HG02852 (cell line): ENCODE results near the gene RASSF4.

ENCODE experiments used
- ATAC-seq: cut with Tn5 transposase; IDR thresholded peaks from one replicate; pipeline ENCODE4 v1.9.1; 2021; ENCODE audit warnings: mild to moderate bottlenecking, moderate library complexity; ENCODE audit not compliant: unreplicated experiment

Gene RASSF4

DNA sequence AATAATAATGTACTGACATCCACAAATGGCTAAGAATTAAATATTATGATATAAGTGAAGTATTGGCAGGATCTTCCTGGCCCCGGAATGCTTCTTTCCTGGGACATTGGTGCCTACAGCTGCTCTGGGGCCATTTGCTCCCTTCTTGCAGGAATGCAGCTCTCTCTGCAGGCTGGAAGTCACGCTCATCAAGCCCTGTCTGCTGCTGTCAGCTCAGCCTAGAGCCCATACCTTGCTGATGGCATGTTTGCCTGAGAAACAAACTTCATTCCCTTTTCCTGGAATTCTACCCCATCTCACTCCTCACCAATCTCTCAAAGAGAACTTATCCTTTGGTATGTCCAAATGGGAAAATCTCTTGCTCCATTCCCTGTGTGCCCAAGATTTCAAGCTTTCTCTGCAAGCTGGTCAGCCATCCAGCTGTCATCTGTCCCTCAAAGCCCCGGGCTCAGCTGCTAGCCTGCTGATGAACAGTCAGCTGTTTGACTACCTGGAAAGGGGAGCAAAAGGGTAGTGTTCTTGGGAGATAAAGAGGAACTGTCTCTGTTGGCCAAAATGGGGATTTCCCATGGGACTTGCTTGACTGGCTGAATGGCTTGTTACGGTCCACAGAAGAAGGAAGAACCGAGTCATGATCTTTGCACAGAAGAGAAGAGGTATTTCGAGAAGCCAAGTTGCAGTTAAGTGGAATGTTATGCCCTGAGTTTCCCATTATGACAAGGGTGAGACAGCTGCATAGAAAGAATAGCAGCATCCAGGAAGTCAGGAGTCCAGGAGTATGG is 12.0 kb upstream of the RASSF4 start:
- peak; percentile 71 for ATAC-seq

DNA sequence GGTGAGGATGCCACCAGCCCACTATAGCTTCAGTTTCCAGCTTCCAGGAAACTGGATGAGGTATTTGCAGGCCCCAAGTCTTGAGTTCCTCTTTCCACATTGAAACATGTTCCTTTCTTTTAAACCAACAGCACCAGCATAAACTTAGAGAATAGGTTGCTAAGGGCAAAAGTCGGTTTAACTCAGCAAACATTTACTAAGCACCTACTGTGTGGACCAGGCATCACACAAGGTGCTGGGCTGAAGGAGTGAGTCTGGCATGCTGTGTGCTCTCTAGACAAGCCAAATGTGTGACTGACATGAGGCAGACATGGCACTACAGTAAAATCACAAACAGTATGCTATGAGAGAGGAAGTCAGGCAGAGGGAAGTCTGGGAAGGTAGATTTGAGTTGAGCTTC is 11.0 kb upstream of the RASSF4 start:
- no peak for ATAC-seq

DNA sequence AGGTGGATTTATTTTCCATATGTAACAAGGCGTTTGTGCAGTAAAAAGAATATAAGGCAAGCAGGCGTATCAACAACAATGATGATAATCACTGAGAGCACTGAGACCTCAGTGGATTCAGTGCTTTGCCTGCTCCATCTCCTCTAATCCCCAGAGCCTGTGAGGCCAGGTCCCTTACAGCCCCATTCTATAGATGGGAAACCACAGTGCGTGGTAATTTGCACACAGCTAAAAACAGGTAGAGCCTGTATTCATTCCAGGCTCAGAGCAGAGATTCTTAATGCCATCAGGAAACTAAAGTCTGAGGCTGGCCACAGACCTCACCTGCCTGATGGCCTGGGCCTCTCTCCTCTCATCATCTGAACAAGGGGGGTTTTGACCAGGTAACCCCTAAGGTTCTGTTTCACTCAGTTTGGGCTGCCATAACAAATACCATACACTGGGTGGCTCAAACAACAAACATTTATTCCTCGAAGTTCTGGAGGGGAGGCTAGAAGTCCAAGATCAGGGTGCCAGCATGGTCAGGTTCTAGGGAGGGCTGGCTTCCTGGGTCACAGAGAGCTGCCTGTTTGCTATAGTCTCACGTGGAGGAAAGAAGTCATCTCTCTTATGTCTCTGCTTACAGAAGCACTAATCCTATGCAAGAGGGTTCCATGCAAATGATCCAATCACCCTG is 10.3 kb upstream of the RASSF4 start:
- no peak for ATAC-seq

- no peak for ATAC-seq
Measured at GRCh38 chr10:44949915-44950314, 9.7 kb upstream of the RASSF4 start.

DNA sequence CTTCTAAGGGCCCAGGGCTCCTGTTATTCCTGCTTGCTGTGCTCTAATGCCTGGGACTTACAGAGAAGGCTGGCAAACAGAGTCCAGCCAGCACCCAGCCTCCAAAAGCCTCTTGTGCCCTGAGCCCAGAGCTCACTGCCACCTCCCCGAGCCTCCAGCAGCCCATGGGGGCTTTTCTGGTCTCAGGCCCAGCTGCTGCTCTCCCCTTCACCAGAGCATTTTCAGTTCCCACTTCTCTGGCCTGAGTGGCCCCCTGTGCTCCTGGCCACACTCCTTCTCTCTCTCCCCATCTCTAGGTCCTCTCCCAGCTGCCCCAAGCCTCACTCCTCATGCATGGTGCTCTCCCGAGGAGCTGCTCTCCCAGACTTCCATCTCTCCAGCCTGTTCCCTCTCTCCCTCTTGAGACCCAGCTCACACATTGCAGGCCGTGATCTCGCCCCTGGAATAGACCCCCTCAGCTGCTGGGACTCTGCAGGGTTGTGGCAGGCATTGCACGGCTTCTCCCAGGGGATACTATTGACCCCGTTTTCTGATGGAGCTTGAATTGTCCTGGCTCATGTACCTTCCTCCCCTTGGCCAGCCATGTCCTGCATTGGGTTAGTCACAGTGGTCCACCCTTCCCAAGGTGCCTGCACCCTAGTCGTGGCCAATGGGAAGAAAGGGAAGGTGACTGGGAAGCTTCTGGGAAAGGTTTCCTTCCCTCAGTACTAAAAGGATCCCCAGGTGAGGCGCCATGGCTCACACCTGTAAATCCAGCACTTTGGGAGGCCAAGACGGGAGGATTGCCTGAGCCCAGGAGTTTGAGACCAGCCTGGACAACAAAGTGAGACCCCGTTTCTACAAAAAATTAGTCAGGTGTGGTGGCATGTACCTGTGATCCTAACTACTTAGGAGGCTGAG is 9.0 kb upstream of the RASSF4 start:
- ATAC-seq, result peak; percentile 27

DNA sequence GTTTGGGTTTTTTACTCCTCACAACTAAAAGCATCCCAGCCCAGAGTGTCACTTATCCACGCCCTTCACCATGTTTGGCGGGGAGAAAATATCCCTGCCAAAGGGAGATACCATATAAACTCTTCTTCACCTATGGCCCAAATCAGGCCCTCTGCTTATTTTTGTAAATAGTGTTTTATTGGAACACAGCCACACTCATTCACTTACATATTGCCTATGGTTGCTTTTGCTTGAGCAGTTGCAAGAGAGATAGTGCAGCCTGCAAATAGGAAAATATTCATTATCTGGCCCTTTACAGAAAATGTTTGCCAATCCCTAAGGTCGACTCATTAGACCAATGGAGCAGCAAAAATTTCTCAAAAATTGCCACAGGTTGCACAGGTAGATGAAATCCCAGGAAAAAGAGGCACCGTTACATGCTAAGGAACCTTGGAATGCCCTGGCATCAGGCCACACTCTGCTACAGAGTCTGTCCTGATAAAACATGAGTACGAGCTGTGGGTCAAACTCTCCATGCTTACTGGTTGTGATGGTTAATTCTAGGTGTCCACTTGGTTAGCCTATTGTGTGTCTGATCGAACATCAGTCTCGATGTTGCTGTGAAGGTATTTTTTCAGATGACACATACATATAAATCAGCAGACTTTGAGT is 7.9 kb upstream of the RASSF4 start:
- ATAC-seq, result no peak

DNA sequence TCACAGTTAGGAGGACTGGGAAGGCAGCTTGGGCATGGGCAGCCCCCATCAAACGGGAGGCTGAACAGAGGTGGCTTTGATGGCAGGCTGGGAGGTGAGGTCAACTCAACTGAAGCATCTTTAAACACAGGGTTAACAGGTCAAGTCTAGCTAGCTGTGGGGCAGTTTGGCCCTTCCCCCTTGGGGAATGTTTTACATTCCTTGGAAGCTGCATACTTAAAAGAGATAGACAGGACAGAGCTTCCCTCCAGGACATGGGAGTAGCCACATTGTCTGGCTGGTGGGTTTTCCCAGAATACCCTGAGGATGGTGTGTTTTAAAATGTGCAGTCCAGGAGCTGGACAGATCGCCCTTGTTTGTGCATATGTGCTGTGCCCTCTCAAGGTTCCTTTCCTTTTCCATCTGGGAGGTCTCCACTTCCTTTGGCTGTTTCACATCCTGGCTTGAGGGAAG is 6.8 kb upstream of the RASSF4 start:
- no peak for ATAC-seq

GRCh38 chr10:44954042-44954441 is 5.6 kb upstream of the RASSF4 start:
- ATAC-seq, result no peak

DNA sequence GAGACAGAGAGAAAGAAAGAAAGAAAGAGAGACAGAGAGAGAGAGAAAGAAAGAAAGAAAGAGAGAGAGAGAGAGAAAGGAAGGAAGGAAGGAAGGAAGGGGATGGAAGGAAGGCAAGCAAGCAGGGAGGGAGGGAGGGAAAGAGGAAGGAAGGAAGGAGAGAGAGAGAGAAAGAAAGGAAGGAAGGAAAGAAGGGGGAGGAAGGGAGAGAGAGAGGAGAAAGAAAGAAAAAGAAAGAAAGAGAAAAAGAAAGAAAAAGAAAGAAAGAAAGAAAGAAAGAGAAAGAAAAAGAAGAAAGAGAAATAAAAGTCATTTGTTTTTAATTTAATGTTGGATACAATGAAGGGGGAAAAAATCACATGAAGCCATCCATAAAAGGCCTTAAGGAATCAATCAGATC is 4.6 kb upstream of the RASSF4 start:
- no peak for ATAC-seq

- no peak for ATAC-seq
Measured at GRCh38 chr10:44955413-44956070, 4.1 kb upstream of the RASSF4 start.

GRCh38 chr10:44956226-44956625 is 3.4 kb upstream of the RASSF4 start:
- ATAC-seq, result no peak

GRCh38 chr10:44956717-44957706 is 2.6 kb upstream of the RASSF4 start:
- ATAC-seq, result no peak

- ATAC-seq, result no peak
Measured at GRCh38 chr10:44958196-44958897, 1.3 kb upstream of the RASSF4 start.

- peak; percentile 0 for ATAC-seq
Measured at GRCh38 chr10:44958898-44959246, 730 bp upstream of the RASSF4 start.

GRCh38 chr10:44960088-44960460 is 472 bp downstream of the RASSF4 start:
- no peak for ATAC-seq

DNA sequence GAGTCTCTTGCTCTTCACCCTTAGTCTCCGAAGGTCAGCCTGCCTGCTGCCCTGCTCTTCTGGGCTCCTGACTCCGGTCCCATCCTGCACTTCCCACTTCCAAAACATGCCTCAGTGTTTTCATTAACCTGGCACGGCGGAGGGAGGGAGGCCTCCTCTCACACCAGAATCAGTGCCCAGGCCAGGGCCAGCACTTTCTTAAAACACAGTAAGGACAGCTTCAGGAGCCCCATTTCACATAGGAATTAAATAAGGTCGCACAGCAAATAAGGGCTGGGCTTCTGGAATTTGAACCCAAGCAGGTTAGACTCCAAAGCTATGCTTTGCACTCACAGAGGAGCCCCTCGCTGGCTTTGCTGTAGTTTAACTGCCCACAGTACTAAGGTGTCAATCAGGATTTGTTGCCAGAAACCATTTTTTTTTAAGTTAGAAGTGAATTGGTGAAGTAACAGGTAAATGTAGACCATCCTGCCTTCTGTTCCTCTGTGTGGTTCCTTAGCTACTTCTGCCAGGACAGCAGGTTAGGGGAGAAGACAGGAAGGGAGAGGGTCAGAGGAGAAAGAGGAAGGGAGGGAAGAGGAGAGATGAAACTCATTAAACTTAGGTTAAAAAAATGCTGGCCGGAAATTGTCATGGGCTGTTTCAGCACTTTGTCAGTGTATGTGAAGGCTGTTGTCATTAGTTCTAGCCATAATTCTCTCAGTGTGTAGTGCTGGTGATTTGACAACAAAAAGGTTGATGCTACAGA is 1.1 kb downstream of the RASSF4 start:
- ATAC-seq, result no peak

DNA sequence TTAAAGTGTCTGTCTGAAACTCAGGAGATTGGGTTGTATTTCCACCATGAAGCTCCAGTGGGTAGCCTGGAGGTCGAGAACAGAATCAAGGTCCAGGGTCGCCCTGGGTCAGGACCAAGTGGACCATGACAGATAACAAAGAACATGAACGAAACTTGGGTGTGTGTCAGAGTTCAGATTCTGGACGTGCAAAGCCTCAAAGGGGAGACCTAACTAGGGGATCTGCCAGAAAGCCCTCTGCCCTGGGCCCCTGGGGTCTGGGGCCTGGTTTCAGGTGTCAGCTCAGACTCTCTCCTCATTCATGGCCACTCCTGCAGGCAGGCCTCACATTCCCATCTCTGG is 1.6 kb downstream of the RASSF4 start:
- ATAC-seq, result no peak
